PC-3 (cell line): Measurements from ENCODE around the gene HMOX1. TPM values are rescaled to one million over a fixed set of nuclear protein-coding genes. Genes with fewer than 3 reads are reported as not detected.

Source experiments
- ATAC-seq: fragments of 200-7000 bp; cut with Tn5 transposase; 2 replicates; pipeline ENCODE4 v1.9.1; 2020; ENCODE audit warnings: mild to moderate bottlenecking, moderate library complexity
- BruUV-seq: library from RNA; stranded (reverse); fragments of 400-500 nt; replicated peaks from 2 replicates; lab custom pipeline; 2021; lab: Mats Ljungman, UMichigan
- CTCF ChIA-PET: fragments of 300-600 bp; sonication (Branson Sonifier 250); formaldehyde crosslinking; loops from one replicate; lab custom pipeline; 2022; ENCODE audit warnings: antibody characterized with exemption; lab: Charles Lee
- POLR2A ChIA-PET: fragments of 300-600 bp; sonication (Branson Sonifier 250); formaldehyde crosslinking; loops from one replicate; lab custom pipeline; 2022; ENCODE audit warnings: antibody characterized with exemption; ENCODE audit not compliant: unreplicated experiment; lab: Charles Lee
- DNase-seq: peaks from one replicate; pipeline ENCODE4 v3.0.0-alpha.2; 2015
- H2AFZ ChIP-seq: fragments of 300-600 bp; sonication (generic); 2 replicates; pipeline ENCODE4 v1.6.0; 2016; ENCODE audit warnings: antibody characterized with exemption, low read length
- H3F3A ChIP-seq: fragments of 300-600 bp; sonication (generic); one replicate; pipeline ENCODE4 v1.6.0; 2017; ENCODE audit warnings: antibody characterized with exemption, low read length, control low read depth, mild to moderate bottlenecking; ENCODE audit not compliant: unreplicated experiment
- H3K27ac ChIP-seq: fragments of 300-600 bp; sonication (generic); 2 replicates; pipeline ENCODE4 v1.5.1; 2016; ENCODE audit warnings: mild to moderate bottlenecking, low read length
- H3K27me3 ChIP-seq: fragments of 300-600 bp; sonication (generic); 2 replicates; pipeline ENCODE4 v1.6.1; 2016; ENCODE audit warnings: low read length, mixed read lengths
- H3K36me3 ChIP-seq: fragments of 300-600 bp; sonication (generic); 2 replicates; pipeline ENCODE4 v1.6.1; 2016; ENCODE audit warnings: low read depth, mixed run types, low read length, mixed read lengths
- H3K4me1 ChIP-seq: fragments of 300-600 bp; sonication (generic); 2 replicates; pipeline ENCODE4 v1.5.1; 2016; ENCODE audit warnings: low read length; ENCODE audit not compliant: insufficient read depth
- H3K4me2 ChIP-seq: fragments of 300-600 bp; sonication (generic); 2 replicates; pipeline ENCODE4 v1.6.0; 2016; ENCODE audit warnings: low read length
- H3K4me3 ChIP-seq: fragments of 300-600 bp; sonication (generic); 2 replicates; pipeline ENCODE4 v1.5.1; 2016; ENCODE audit warnings: mild to moderate bottlenecking, low read length, mixed read lengths
- H3K79me2 ChIP-seq: fragments of 300-600 bp; sonication (generic); 2 replicates; pipeline ENCODE4 v1.6.1; 2017; ENCODE audit warnings: low read length, mixed read lengths
- H3K9ac ChIP-seq: fragments of 300-600 bp; sonication (generic); 2 replicates; pipeline ENCODE4 v1.6.0; 2016; ENCODE audit warnings: mild to moderate bottlenecking, low read length
- H3K9me2 ChIP-seq: fragments of 300-600 bp; sonication (generic); replicated peaks from 2 replicates; pipeline ENCODE4 v1.6.1; 2016; ENCODE audit warnings: mixed run types, low read length, mixed read lengths
- H3K9me3 ChIP-seq: fragments of 300-600 bp; sonication (generic); 2 replicates; pipeline ENCODE4 v1.6.1; 2016; ENCODE audit warnings: low read length, mixed read lengths
- H4K20me1 ChIP-seq: fragments of 300-600 bp; sonication (generic); 2 replicates; pipeline ENCODE4 v1.6.1; 2016; ENCODE audit warnings: low read length, mixed read lengths
- CTCF ChIP-seq: fragments of 300-600 bp; sonication (generic); conservative IDR thresholded peaks from 2 replicates; pipeline ENCODE4 v1.5.1; 2017; ENCODE audit warnings: antibody characterized with exemption, low read depth, mild to moderate bottlenecking, low read length
- EZH2 ChIP-seq: fragments of 300-600 bp; sonication (generic); IDR thresholded peaks from one replicate; pipeline ENCODE4 v1.6.1; 2017; ENCODE audit warnings: antibody characterized with exemption, mild to moderate bottlenecking, low read length; ENCODE audit not compliant: unreplicated experiment
- EZH2phosphoT487 ChIP-seq: fragments of 300-600 bp; sonication (generic); IDR thresholded peaks from 2 replicates; pipeline ENCODE4 v1.6.1; 2018; ENCODE audit warnings: mild to moderate bottlenecking, antibody characterized with exemption, low read length, borderline replicate concordance
- intact Hi-C: fragments of 100-400 bp; cut with micrococcal nuclease; formaldehyde crosslinking; loops from 2 replicates; pipeline ENCODE4 v1.9.0; 2023
- microRNA-seq: library from miRNA; unstranded; fragments of <30 nt; microRNA quantifications from one replicate; pipeline ENCODE4 v1.1.0, GENCODE V29; 2020; ENCODE audit not compliant: unreplicated experiment
- total RNA-seq: library from RNA; depleted of rRNA; stranded (reverse); fragments of >200 nt; gene quantifications from 2 replicates; pipeline ENCODE4 v1.2.3, GENCODE V29; 2014; rRNA removed

The HMOX1 gene
- total RNA-seq, 1 experiment from 2014 or later = 16.5 TPM

GRCh38 chr22:35442471-35442870 is 61.6 kb downstream of the HMOX1 start:
- no peaks in the 10 kb centered on the region for H3F3A ChIP-seq
- H3K9me2 ChIP-seq = no peaks in the 10 kb centered on the region
- no peak overlapping the region for H3K4me2 ChIP-seq
- intact Hi-C loops = no loop called here
- ChIA-PET POLR2A (no interaction called here), CTCF (no interaction called here)
- H3K36me3 ChIP-seq = no peaks in the 10 kb centered on the region
- no peak for ATAC-seq
- TF ChIP-seq EZH2phosphoT487 (no peak), EZH2 (no peak), CTCF (no peak)
- no peak for DNase-seq
- no peak overlapping the region for H3K9ac ChIP-seq
- H3K4me1 ChIP-seq = peaks cover 13% of the 10 kb centered on the region
- no peak overlapping the region for H3K27ac ChIP-seq
- BruUV-seq = no TSS peak
- H2AFZ ChIP-seq = no peak overlapping the region
- H3K4me3 ChIP-seq = no peak overlapping the region
- no peaks in the 10 kb centered on the region for H4K20me1 ChIP-seq
- H3K27me3 ChIP-seq = no peaks in the 10 kb centered on the region
- no peaks in the 10 kb centered on the region for H3K9me3 ChIP-seq
- H3K79me2 ChIP-seq = no peaks in the 10 kb centered on the region

- ATAC-seq (no peak), DNase-seq (no peak)
- Histone ChIP-seq H3F3A (no peaks in the 10 kb centered on the region), H3K9me2 (no peaks in the 10 kb centered on the region), H3K27ac (no peak overlapping the region), H4K20me1 (no peaks in the 10 kb centered on the region), H3K4me2 (no peak overlapping the region), H3K36me3 (no peaks in the 10 kb centered on the region), H3K4me1 (peaks cover 13% of the 10 kb centered on the region), H3K9me3 (no peaks in the 10 kb centered on the region), H2AFZ (no peak overlapping the region), H3K79me2 (no peaks in the 10 kb centered on the region), H3K4me3 (no peak overlapping the region), H3K27me3 (no peaks in the 10 kb centered on the region), H3K9ac (no peak overlapping the region)
- BruUV-seq = no TSS peak
- intact Hi-C loops = no loop called here
- ChIA-PET POLR2A (no interaction called here), CTCF (no interaction called here)
- TF ChIP-seq EZH2 = no peak
- no peak for TF ChIP-seq EZH2phosphoT487
- no peak for TF ChIP-seq CTCF
Measured at GRCh38 chr22:35443338-35443737, 62.4 kb downstream of the HMOX1 start.

Small RNA genes lying within 50 kb of the gene (microRNA-seq; reads per million reads assigned to microRNA genes)
- gene MIR3909 (2.8 reads per million, percentile 4 among the genes with 10 or more reads in this experiment), gene MIR6069 (not detected)

Other genes with a start within 250 kb of the HMOX1 start
- gene HMGXB4, start 123.6 kb upstream of the HMOX1 start, total RNA-seq = 12.9 and 18.1 TPM in 2 replicates
- gene TOM1, start 81.2 kb upstream of the HMOX1 start, total RNA-seq = 17.5 and 19.0 TPM in 2 replicates
- 112 and 131 TPM in 2 replicates for gene MCM5, start 19.0 kb downstream of the HMOX1 start, total RNA-seq
- gene RASD2, start 159.7 kb downstream of the HMOX1 start, total RNA-seq = 0.07 and 0.46 TPM in 2 replicates
- gene MB, start 236.2 kb downstream of the HMOX1 start, total RNA-seq = 14.6 and 21.6 TPM in 2 replicates